HCT116 (cell line): ENCODE results near the gene AKT1. TPM values are rescaled to one million over a fixed set of nuclear protein-coding genes. Genes with fewer than 3 reads are reported as not detected.

Experiments used
- ATAC-seq: fragments of 200-7000 bp; cut with Tn5 transposase; 2 replicates; pipeline ENCODE4 v1.9.1; 2020; ENCODE audit warnings: mild to moderate bottlenecking, moderate library complexity
- BruUV-seq: library from RNA; stranded (reverse); fragments of 400-500 nt; replicated peaks from 2 replicates; lab custom pipeline; 2021; lab: Mats Ljungman, UMichigan
- CTCF ChIA-PET: fragments of 300-600 bp; sonication (Branson Sonifier 250); formaldehyde crosslinking; loops from one replicate; lab custom pipeline; 2021; ENCODE audit warnings: antibody characterized with exemption; lab: Charles Lee
- POLR2A ChIA-PET: fragments of 300-600, 350-600 bp; sonication (Branson Sonifier 250); formaldehyde crosslinking; loops from one replicate; lab custom pipeline; 2021; ENCODE audit warnings: antibody characterized with exemption; lab: Charles Lee
- RAD21 ChIA-PET, 2 experiments: fragments of 300-600 bp; sonication (Branson Sonifier 250); formaldehyde crosslinking; loops; one replicate each; lab custom pipeline; 2023; ENCODE audit warnings: low total read pairs in 2 of 2; ENCODE audit not compliant: uncharacterized antibody in 2 of 2, unreplicated experiment in 2 of 2, low non-redundant PET in 1 of 2; lab: Charles Lee
- DNase-seq: peaks from one replicate; pipeline ENCODE4 v3.0.0-alpha.2; 2010; ENCODE audit warnings: low read depth, low spot score
- H2AFZ ChIP-seq: fragments of 200-600 bp; shearing (Covaris generic), sonication (generic); 2 replicates; pipeline ENCODE4 v1.6.1; 2017; ENCODE audit warnings: low read depth, mixed run types, mixed read lengths, antibody characterized with exemption, low read length; ENCODE audit not compliant: poor library complexity, severe bottlenecking
- H3K27ac ChIP-seq: 2 replicates; pipeline ENCODE4 v1.5.1; 2012; ENCODE audit warnings: low read depth, low read length
- H3K27me3 ChIP-seq: fragments of 200-600 bp; sonication (generic); 2 replicates; pipeline ENCODE4 v1.6.1; 2016; ENCODE audit warnings: mixed run types, low read length, mixed read lengths; ENCODE audit not compliant: insufficient read depth
- H3K36me3 ChIP-seq, 2 experiments: fragments of 200-500 bp in 1 of 2; fragments of 200-600 bp in 1 of 2; sonication (Bioruptor generic) in 1 of 2; sonication (generic) in 1 of 2; 2 replicates each; pipeline versions ENCODE4 v1.5.1 to v1.6.1; 2014 to 2016; ENCODE audit warnings: low read length in 2 of 2, inconsistent platforms in 1 of 2, mixed read lengths in 1 of 2, mixed run types in 1 of 2; ENCODE audit not compliant: insufficient read depth in 2 of 2, control insufficient read depth in 1 of 2
- H3K4me1 ChIP-seq, 2 experiments: fragments of 200-600 bp in 1 of 2; sonication (generic) in 1 of 2; 2 replicates each; pipeline versions ENCODE4 v1.5.1 to v1.6.1; 2012 to 2017; ENCODE audit warnings: low read length in 2 of 2, inconsistent platforms in 1 of 2, mild to moderate bottlenecking in 1 of 2, mixed read lengths in 1 of 2, mixed run types in 1 of 2, moderate library complexity in 1 of 2; ENCODE audit not compliant: insufficient read depth in 2 of 2, control insufficient read depth in 1 of 2
- H3K4me2 ChIP-seq: fragments of 200-600 bp; sonication (generic); 2 replicates; pipeline ENCODE4 v1.6.1; 2017; ENCODE audit warnings: mixed run types, low read length, mixed read lengths
- H3K4me3 ChIP-seq, 2 experiments: fragments of 200-600 bp in 1 of 2; sonication (generic) in 1 of 2; replicated peaks in 1 of 2; 2 replicates each; pipeline ENCODE4 v1.5.1; 2011 to 2016; ENCODE audit warnings: low read length in 2 of 2, control low read depth in 1 of 2, low read depth in 1 of 2, mild to moderate bottlenecking in 1 of 2, mixed read lengths in 1 of 2, mixed run types in 1 of 2
- H3K79me2 ChIP-seq: fragments of 200-600 bp; sonication (generic); 2 replicates; pipeline ENCODE4 v1.6.1; 2017; ENCODE audit warnings: mild to moderate bottlenecking, mixed run types, low read length, moderate library complexity, mixed read lengths; ENCODE audit not compliant: insufficient read depth
- H3K9ac ChIP-seq: fragments of 200-600 bp; sonication (generic); 2 replicates; pipeline ENCODE4 v1.6.1; 2016; ENCODE audit warnings: low read length, mixed read lengths
- H3K9me2 ChIP-seq: fragments of 200-600 bp; sonication (generic), shearing (Covaris generic); 2 replicates; pipeline ENCODE4 v1.6.1; 2017; ENCODE audit warnings: mixed run types, mild to moderate bottlenecking, moderate library complexity; ENCODE audit not compliant: insufficient read depth
- H3K9me3 ChIP-seq, 2 experiments: fragments of 200-500 bp in 1 of 2; fragments of 200-600 bp in 1 of 2; sonication (Bioruptor generic) in 1 of 2; sonication (generic) in 1 of 2; 2 replicates each; pipeline ENCODE4 v1.6.1; 2014 to 2017; ENCODE audit warnings: low read length in 2 of 2, mixed read lengths in 2 of 2, inconsistent platforms in 1 of 2, low read depth in 1 of 2, mild to moderate bottlenecking in 1 of 2, mixed run types in 1 of 2, moderate library complexity in 1 of 2; ENCODE audit not compliant: control insufficient read depth in 1 of 2, insufficient read depth in 1 of 2
- H4K20me1 ChIP-seq: fragments of 200-600 bp; sonication (generic), shearing (Covaris generic); 2 replicates; pipeline ENCODE4 v1.6.1; 2017; ENCODE audit warnings: mixed run types, mild to moderate bottlenecking, moderate library complexity; ENCODE audit not compliant: insufficient read depth
- ATF3 ChIP-seq: IDR thresholded peaks from 2 replicates; pipeline ENCODE4 v1.6.1; 2012
- CBX3 ChIP-seq: IDR thresholded peaks from 2 replicates; pipeline ENCODE4 v1.6.1; 2012; ENCODE audit warnings: low read depth
- EGR1 ChIP-seq: IDR thresholded peaks from 2 replicates; pipeline ENCODE4 v1.6.1; 2012; ENCODE audit warnings: low read depth
- ELF1 ChIP-seq: IDR thresholded peaks from 2 replicates; pipeline ENCODE4 v1.6.1; 2012; ENCODE audit warnings: low read depth, borderline replicate concordance
- EZH2 ChIP-seq: fragments of 200-600 bp; sonication (generic); IDR thresholded peaks from 2 replicates; pipeline ENCODE4 v1.6.1; 2017; ENCODE audit warnings: antibody characterized with exemption, mixed run types
- EZH2phosphoT487 ChIP-seq: fragments of 200-600 bp; IDR thresholded peaks from 2 replicates; pipeline ENCODE4 v1.6.1; 2018; ENCODE audit warnings: antibody characterized with exemption, borderline replicate concordance
- FOSL1 ChIP-seq: IDR thresholded peaks from 2 replicates; pipeline ENCODE4 v1.6.1; 2012; ENCODE audit warnings: low read depth
- JUND ChIP-seq: IDR thresholded peaks from 2 replicates; pipeline ENCODE4 v1.6.1; 2012
- MAX ChIP-seq: IDR thresholded peaks from 2 replicates; pipeline ENCODE4 v1.6.1; 2012
- POLR2A ChIP-seq: IDR thresholded peaks from 2 replicates; pipeline ENCODE4 v1.7.0; 2011; ENCODE audit warnings: borderline replicate concordance; ENCODE audit not compliant: insufficient read depth, insufficient read length; ENCODE audit errors: extremely low read depth
- POLR2AphosphoS5 ChIP-seq: IDR thresholded peaks from 2 replicates; pipeline ENCODE4 v1.6.1; 2011; ENCODE audit warnings: mild to moderate bottlenecking, low read depth, low read length, moderate library complexity
- RAD21 ChIP-seq: IDR thresholded peaks from 2 replicates; pipeline ENCODE4 v1.6.1; 2012; ENCODE audit warnings: low read depth, mild to moderate bottlenecking
- SP1 ChIP-seq: IDR thresholded peaks from 2 replicates; pipeline ENCODE4 v1.6.1; 2012; ENCODE audit warnings: low read depth
- SRF ChIP-seq: IDR thresholded peaks from 2 replicates; pipeline ENCODE4 v1.6.1; 2012; ENCODE audit warnings: low read depth
- TCF7L2 ChIP-seq: IDR thresholded peaks from 2 replicates; pipeline ENCODE4 v1.7.0; 2011; ENCODE audit warnings: borderline replicate concordance, inconsistent platforms; ENCODE audit not compliant: insufficient read depth, insufficient read length; ENCODE audit errors: extremely low read depth
- YY1 ChIP-seq: IDR thresholded peaks from 2 replicates; pipeline ENCODE4 v1.6.1; 2011; ENCODE audit warnings: low read length, low read depth, moderate library complexity, mild to moderate bottlenecking; ENCODE audit not compliant: insufficient replicate concordance; ENCODE audit errors: extremely low read depth
- ZFX ChIP-seq: fragments of 450-650 bp; IDR thresholded peaks from 2 replicates; pipeline ENCODE4 v1.6.1; 2017
- ZNF274 ChIP-seq: fragments of 200-500 bp; sonication (Bioruptor generic); IDR thresholded peaks from 2 replicates; pipeline ENCODE4 v1.6.1; 2014; ENCODE audit warnings: mild to moderate bottlenecking, low read depth, low read length, inconsistent platforms
- intact Hi-C: fragments of 100-400 bp; cut with micrococcal nuclease; formaldehyde crosslinking; loops from 2 replicates; pipeline ENCODE4 v1.10.0; 2022
- total RNA-seq: library from RNA; stranded (reverse); gene quantifications from one replicate; pipeline ENCODE4 v1.2.1, GENCODE V29; 2021; ENCODE audit not compliant: unreplicated experiment
- TF ChIP-seq, protein P1 (sequence below), 3 experiments: fragments of 200-600 bp in 1 of 3; sonication (generic) in 1 of 3; IDR thresholded peaks in 2 of 3; conservative IDR thresholded peaks in 1 of 3; 2 replicates each; pipeline ENCODE4 v1.5.1; 2012 to 2017; ENCODE audit warnings: low read depth in 2 of 3, low read length in 2 of 3, antibody characterized with exemption in 1 of 3, borderline replicate concordance in 1 of 3, control low read depth in 1 of 3, mild to moderate bottlenecking in 1 of 3, mixed read lengths in 1 of 3, mixed run types in 1 of 3, moderate library complexity in 1 of 3; ENCODE audit not compliant: insufficient read depth in 1 of 3
- TF ChIP-seq, protein P2 (sequence below): IDR thresholded peaks from 2 replicates; pipeline ENCODE4 v1.6.1; 2011; ENCODE audit warnings: mild to moderate bottlenecking, low read length, moderate library complexity; ENCODE audit not compliant: insufficient replicate concordance; ENCODE audit errors: extremely low read depth

The AKT1 gene
- total RNA-seq, 1 experiment from 2014 or later, result 152 TPM

- Histone ChIP-seq H3K4me3 (no peak overlapping the region), H3K36me3 (peaks cover 2 to 43% of the 10 kb centered on the region in 2 experiments; a peak in 3 of 4 replicates), H4K20me1 (no peaks in the 10 kb centered on the region), H3K79me2 (no peaks in the 10 kb centered on the region), H3K27ac (no peak overlapping the region), H3K4me2 (no peak overlapping the region), H3K4me1 (no peaks in the 10 kb centered on the region; a peak in 1 of 4 replicates), H3K27me3 (no peaks in the 10 kb centered on the region), H3K9ac (no peak overlapping the region), H2AFZ (no peak overlapping the region), H3K9me3 (peaks cover 0 to 11% of the 10 kb centered on the region in 2 experiments; a peak in 2 of 4 replicates), H3K9me2 (no peaks in the 10 kb centered on the region)
- DNase-seq (no peak), ATAC-seq (no peak)
- intact Hi-C loops, result no loop called here
- ChIA-PET POLR2A (no interaction called here), RAD21 (no interaction called here), CTCF (no interaction called here)
- TF ChIP-seq EGR1, result no peak
- no peak for TF ChIP-seq POLR2AphosphoS5
- no peak for TF ChIP-seq EZH2phosphoT487
- TF ChIP-seq EZH2, result no peak
- no peak for TF ChIP-seq ZFX
- no peak for TF ChIP-seq FOSL1
- no peak for TF ChIP-seq SRF
- no peak for TF ChIP-seq ZNF274
- TF ChIP-seq ATF3, result no peak
- TF ChIP-seq SP1, result no peak
- no peak for TF ChIP-seq RAD21
- TF ChIP-seq TCF7L2, result no peak
- TF ChIP-seq, protein P1, sequence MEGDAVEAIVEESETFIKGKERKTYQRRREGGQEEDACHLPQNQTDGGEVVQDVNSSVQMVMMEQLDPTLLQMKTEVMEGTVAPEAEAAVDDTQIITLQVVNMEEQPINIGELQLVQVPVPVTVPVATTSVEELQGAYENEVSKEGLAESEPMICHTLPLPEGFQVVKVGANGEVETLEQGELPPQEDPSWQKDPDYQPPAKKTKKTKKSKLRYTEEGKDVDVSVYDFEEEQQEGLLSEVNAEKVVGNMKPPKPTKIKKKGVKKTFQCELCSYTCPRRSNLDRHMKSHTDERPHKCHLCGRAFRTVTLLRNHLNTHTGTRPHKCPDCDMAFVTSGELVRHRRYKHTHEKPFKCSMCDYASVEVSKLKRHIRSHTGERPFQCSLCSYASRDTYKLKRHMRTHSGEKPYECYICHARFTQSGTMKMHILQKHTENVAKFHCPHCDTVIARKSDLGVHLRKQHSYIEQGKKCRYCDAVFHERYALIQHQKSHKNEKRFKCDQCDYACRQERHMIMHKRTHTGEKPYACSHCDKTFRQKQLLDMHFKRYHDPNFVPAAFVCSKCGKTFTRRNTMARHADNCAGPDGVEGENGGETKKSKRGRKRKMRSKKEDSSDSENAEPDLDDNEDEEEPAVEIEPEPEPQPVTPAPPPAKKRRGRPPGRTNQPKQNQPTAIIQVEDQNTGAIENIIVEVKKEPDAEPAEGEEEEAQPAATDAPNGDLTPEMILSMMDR (IDR thresholded peaks at IDR 0.05 in 2 of 3, conservative IDR thresholded peaks at IDR 0.05 in 1 of 3; ENCODE audit: borderline replicate concordance in 1 of 3, insufficient read depth in 1 of 3, low read depth in 2 of 3, low read length in 2 of 3), result no peak
- no peak for TF ChIP-seq POLR2A
- no peak for TF ChIP-seq JUND
- TF ChIP-seq MAX, result no peak
- TF ChIP-seq ELF1, result no peak
- TF ChIP-seq, protein P2, sequence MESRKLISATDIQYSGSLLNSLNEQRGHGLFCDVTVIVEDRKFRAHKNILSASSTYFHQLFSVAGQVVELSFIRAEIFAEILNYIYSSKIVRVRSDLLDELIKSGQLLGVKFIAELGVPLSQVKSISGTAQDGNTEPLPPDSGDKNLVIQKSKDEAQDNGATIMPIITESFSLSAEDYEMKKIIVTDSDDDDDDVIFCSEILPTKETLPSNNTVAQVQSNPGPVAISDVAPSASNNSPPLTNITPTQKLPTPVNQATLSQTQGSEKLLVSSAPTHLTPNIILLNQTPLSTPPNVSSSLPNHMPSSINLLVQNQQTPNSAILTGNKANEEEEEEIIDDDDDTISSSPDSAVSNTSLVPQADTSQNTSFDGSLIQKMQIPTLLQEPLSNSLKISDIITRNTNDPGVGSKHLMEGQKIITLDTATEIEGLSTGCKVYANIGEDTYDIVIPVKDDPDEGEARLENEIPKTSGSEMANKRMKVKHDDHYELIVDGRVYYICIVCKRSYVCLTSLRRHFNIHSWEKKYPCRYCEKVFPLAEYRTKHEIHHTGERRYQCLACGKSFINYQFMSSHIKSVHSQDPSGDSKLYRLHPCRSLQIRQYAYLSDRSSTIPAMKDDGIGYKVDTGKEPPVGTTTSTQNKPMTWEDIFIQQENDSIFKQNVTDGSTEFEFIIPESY, result no peak
- no peak for TF ChIP-seq CBX3
- TF ChIP-seq YY1, result no peak
- no TSS peak for BruUV-seq
Measured at GRCh38 chr14:104774453-104775072, 21.0 kb downstream of the AKT1 start.
